CD4-positive, alpha-beta T cell treated with Interleukin-6 at 100 ng/mL for 8 hours (primary cell): ENCODE data around the gene DBNL.

Experiments used
- DNase-seq: peaks from one replicate; pipeline ENCODE4 v3.0.0-alpha.2; 2020; ENCODE audit warnings: mixed read lengths, low spot score

DBNL gene

DNA sequence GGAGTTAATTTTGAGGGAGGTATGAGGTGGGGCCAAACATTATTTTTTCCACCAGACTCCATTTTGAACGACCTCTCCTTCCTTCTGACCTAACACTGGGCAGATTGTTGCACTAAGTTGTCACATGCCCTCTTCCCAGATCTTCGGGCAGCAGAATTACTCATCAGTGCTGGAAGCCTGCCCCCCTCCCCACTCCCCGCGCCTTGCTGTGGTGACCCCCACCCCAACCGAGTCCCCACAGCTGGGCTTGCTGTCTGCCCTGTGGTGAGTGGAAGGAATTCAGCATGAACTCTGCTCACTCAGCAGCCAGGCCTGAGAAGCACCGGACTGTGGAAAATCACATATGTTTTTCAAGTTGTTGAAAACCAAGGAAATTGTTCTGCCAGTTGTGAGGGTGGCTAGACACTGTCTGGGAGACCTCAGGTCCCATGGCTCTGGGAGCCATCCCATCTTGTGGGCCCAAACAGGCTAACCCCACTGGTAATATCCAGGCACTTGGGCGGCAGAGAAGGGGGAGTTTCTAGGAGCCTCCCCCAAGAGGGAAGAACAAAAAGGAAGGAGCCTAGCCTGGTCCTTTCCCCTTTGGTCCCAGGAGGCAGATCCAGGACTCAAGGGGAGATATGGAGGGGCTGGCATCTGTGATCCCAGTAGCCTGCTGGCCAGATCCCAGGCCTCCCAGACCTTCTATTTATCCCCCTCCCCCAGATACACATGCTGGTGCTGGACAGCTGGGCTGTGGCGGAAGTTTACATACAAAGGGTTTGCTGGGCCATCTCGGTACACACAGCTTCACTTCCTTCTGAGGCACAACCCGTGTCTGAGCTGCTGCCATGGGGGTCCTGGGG, 56.2 kb downstream of the DBNL start:
- DNase-seq: no peak

DNA sequence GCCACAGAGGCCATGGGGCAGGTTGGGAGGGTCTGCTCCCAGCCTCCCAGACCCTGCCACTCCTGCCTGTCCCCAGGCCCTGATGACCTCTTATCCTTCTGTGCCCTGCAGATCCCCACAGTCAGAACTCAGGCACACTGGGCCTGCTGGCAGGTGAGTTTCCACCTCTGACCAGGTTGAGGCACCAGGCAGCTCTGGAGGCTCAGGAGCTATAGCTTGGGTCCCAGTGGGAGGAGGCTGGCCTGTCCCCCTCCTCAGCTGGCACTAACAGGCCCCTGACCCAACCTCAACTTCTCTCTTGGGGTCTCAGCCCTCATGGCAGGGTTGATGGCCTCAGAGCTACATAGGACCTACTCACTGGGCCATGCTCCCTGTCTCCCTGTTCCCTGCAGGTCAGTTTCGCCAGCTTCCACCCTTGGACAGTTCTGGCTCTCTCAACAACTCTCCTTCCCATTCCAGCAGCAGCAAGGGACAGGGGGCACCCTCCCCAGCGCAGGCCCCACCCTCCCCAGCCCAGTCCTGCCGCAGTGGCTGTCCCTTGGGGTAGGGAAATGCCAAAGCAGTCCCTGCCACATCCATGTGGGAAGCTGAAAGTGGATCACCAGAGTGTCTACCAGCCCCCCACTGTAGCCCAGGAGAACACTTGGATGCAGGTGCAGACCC, 56.9 kb downstream of the DBNL start:
- DNase-seq: no peak

DNA sequence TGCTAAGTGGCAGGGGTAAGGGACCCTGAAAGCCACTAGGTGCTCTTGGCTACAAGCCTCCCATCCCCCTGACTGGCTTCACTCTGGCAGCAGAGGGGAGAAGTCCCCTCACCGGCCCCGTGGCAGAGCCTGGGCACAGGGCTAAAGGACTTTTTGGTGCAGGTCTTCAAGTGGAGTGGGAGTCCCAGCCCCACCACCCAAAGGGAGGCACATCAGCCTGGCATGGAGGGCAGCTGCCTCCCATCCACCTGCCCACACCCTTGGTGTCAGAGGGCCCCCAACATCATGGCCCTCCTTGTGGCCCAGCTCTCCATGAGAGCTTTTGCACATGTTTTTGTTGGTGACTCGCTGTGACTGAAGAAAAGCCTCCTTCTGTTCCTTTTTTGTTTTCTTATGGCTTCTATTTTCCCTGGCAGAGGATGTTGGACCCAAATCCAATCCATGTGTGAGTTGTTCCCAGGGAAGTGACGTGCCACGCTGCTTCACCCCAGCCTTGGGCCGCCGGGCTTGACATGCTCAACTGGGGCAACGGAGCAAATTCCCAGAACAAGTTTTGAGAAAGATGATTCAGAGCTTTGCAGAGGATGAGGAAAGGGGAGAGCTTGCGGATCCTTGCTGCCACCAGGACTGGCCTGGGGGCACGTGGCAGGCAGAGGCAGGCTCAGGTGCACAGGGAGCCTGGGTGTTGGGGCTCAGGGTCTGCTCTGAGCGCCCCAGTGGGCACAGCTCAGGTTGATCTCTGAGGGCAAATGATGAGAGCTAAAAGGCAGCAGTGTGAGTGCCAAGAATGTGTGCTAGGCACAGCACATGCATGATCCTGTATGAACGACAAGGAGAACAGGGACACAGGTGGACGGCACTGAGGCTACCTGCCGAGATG, 57.7 kb downstream of the DBNL start:
- DNase-seq: no peak

GRCh38 chr7:44102846-44103565, 58.5 kb downstream of the DBNL start:
- DNase-seq: no peak

DNA sequence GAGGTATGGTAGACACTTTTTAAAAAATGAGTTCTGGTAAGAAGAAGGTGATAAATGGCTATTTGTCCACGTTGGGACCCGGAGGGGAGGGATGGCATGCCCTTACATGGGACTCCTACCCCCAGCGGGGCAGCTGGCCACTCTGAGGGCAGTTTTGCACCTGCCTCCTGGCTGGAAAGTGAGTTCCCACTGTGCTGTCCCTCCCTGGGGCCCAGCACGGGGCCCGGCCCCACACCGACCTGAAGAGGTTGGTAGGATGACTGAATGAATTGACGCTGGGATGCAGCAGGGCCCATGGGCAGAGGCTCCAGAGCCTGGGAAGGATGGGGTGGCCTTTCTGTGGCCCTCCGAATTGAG, 59.0 kb downstream of the DBNL start:
- DNase-seq: no peak

DNA sequence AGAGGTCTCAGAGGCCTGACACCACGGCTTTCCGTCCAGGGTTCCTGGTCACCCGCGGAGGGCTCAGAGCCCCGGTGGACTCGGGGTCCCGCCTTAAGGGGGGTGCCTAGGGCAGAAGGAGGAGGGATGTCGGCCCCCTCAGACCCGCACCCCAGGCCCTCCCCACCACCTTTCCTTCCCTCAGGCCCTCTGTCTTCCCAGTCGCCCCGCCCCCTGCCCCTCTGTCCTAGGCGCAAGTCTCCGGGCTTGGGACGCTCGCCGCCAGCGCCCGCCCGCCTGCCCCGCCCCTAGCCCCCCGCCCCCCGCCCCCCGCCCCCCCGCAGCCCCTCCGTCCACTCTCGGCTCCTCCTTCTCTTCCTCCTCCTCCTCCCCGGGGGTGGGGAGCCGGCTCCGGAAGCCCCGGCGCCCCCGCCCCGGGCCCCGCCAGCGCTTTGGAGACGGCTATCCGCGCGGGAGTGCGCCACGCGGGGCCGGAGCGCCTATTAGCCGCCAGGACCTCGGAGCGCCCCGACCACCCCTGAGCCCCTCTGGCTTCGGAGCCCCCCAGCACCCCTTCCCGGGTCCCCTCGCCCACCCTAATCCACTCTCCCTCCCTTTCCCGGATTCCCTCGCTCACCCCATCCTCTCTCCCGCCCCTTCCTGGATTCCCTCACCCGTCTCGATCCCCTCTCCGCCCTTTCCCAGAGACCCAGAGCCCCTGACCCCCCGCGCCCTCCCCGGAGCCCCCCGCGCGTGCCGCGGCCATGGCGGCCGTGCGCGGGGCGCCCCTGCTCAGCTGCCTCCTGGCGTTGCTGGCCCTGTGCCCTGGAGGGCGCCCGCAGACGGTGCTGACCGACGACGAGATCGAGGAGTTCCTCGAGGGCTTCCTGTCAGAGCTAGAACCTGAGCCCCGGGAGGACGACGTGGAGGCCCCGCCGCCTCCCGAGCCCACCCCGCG, 59.7 kb downstream of the DBNL start, which contains the start of gene AEBP1:
Gene AEBP1, plus strand, starts transcription at position 423 of the 937 bp plus-strand sequence. Its CDS starts 321 bp downstream, at position 744.
- DNase-seq: peak; percentile 18

- no peak for DNase-seq
These were observed 60.6 kb downstream of the DBNL start for GRCh38 chr7:44104860-44105771.

DNA sequence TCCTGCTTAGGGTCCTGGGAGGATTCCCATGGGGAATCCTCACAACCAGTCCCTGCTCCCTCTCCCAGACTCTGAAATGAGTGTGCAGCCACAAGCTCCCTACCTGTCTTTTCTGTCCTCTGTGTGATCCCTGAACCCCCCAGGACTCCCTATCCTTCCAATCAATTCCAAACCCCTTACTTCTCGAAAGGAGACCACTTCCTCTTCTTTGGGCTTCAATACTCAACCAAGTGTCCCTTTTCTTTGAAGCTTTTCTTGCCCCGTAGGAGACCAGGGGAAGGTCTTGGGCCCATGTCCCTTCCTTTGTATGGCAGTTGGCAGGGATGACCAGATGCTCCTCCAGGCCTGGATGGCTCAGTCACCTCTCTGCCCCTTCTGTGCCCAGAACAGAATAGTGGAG, 61.3 kb downstream of the DBNL start:
- DNase-seq: no peak

GRCh38 chr7:44106311-44107065, 62.0 kb downstream of the DBNL start:
- DNase-seq: no peak

DNA sequence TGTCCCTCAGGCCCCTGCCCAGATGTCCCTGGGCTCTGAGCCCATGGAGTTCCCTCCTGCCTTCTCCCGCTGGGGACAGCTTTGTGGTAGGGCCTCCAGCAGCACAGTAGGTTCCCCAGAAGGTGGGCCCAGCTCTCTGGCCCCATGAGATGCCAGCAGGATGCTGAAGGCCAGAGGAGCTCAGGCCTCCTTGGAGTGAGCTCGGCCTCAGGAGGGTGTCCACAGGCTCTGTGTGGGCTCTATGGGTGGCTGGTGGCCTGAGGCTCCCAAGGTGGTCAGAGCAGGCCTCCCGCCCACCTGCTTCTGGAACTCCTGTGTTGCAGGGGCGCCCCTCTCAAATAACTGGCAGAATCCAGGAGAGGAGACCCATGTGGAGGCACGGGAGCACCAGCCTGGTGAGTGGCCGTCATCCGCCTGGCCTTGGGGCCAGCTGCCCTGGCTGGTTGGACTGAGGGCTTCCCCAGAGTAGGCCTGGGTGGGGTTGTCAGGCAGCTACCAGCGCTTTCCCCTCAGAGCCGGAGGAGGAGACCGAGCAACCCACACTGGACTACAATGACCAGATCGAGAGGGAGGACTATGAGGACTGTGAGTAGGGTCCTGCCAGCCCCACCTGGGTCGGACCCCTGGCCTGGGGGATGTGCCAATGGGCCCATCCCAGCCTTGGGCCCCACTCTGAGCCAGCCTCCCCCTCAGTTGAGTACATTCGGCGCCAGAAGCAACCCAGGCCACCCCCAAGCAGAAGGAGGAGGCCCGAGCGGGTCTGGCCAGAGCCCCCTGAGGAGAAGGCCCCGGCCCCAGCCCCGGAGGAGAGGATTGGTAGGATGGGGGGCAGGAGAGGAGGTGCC, 62.8 kb downstream of the DBNL start:
- no peak for DNase-seq

- DNase-seq: no peak
These were observed 63.7 kb downstream of the DBNL start for GRCh38 chr7:44107961-44108767.

DNA sequence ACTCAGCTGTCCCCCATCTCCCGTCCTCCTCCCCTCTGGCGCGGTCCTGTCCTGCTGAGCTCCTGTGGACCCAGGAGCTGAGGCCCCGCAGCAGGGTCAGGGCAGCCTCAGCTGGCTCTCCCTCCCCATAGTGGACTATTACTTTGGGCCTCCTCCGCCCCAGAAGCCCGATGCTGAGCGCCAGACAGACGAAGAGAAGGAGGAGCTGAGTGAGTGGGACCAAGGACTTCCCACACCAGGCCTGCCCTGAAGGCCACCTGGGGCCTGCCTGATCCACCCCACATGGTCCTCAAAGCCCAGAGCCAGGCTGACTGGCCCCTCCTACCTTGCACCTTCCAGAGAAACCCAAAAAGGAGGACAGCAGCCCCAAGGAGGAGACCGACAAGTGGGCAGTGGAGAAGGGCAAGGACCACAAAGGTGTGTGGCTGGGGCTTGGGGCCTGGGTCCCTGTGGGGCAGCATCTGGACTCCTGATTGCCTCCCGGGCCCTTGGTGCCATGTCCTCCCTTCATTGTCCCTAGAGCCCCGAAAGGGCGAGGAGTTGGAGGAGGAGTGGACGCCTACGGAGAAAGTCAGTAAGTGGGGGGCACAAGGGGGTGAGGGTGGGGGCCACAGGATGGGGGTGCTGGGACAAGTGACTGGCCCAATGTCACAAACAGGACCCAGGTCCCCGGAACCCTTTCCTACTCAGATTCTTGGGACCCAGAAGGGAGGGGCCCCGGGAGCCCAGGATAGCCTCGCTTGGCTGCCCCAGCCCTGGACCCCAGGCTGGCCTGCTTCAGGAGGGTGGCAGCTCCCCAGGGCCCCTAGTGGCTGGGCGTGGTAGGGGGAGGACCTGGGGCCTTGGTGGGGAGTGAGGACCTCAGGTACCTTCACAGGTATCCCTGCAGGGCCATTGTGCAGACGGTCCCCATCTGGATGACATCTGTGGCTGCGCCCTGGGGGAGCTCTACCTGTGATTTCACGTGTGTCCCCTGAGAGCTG, 64.6 kb downstream of the DBNL start:
- DNase-seq: no peak

DNA sequence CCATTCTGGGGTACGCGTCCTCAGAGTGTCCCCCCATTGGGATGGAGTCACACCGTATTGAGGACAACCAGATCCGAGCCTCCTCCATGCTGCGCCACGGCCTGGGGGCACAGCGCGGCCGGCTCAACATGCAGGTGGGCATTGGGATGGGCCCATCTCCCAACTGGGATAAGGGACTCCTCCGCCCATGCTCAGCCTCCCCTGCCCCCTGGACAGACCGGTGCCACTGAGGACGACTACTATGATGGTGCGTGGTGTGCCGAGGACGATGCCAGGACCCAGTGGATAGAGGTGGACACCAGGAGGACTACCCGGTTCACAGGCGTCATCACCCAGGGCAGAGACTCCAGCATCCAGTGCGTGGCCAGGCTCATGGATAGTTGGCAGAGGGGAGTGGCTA, 65.5 kb downstream of the DBNL start:
- DNase-seq: no peak

GRCh38 chr7:44110719-44111635, 66.5 kb downstream of the DBNL start:
- DNase-seq: no peak
